ENCODE measurements around the gene NOP9.

DNA sequence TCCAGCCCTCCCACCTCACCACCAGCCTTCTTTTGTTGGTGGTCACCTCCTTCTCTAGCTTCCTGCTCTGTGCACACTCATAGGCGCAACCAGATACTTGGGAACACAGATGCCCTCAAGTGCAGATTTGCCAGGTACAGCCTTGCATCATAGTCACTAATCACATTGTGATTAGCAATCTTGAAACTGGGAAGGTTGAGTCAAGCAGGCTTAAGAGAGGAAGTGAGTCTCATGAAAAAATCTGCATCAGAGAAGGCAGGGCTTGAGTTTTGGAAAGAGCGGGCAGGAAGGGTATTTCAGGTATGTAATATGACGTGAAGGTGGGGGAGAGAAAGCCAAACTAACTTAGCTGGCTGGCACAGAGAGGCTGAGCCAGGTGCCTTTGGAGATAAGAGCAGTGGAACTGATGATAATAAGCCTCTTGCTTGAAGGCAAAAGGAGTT, 25.5 kb upstream of the NOP9 start:
- TF ChIP-seq GATA2 (IDR thresholded peaks at IDR 0.05; ENCODE audit: low read depth, low read length): no peak
- no peak for TF ChIP-seq GATA3 (IDR thresholded peaks at IDR 0.05; ENCODE audit: low read depth, low read length)
